ENCODE data around the gene STK25.

- TF ChIP-seq CTCF (optimal IDR thresholded peaks at IDR 0.05 in 1 of 3, IDR thresholded peaks at IDR 0.05 in 1 of 3, conservative IDR thresholded peaks at IDR 0.05 in 1 of 3; ENCODE audit: extremely low read depth in 1 of 3, insufficient read depth in 2 of 3, low read length in 3 of 3) (no peak), EZH2 (IDR thresholded peaks at IDR 0.05; ENCODE audit: low read length) (no peak)
Observed at GRCh38 chr2:241516520-241516965, 8.2 kb upstream of the STK25 start.

All from keratinocyte (primary cell).